Urothelium cell line (cell line): Measurements from ENCODE around the gene TTYH3.
A peak's percentile ranks its signal among the peaks of the same experiment; 100 is the strongest.

Source experiments
- DNase-seq: peaks from one replicate; pipeline ENCODE4 v3.0.0; 2011; ENCODE audit warnings: low spot score, mixed read lengths
- FAIRE-seq: peaks from 2 replicates; lab custom pipeline; 2011; peaks lifted over from hg19 to GRCh38; lab: Jason Lieb, UNC

TTYH3 gene

GRCh38 chr7:2645274-2645868 lies 13.6 kb downstream of the TTYH3 start:
- DNase-seq: no peak
- FAIRE-seq: no peak

- no peak for FAIRE-seq
Observed at GRCh38 chr7:2646336-2646679, 14.5 kb downstream of the TTYH3 start.

GRCh38 chr7:2646680-2647571 lies 15.1 kb downstream of the TTYH3 start:
- FAIRE-seq (peak; percentile 86), DNase-seq (peak; percentile 66)

More at GRCh38 chr7:2646336-2646679, 14.5 kb downstream of the TTYH3 start:
- DNase-seq: no peak

GRCh38 chr7:2647594-2648172 lies 15.9 kb downstream of the TTYH3 start:
- FAIRE-seq (peak; percentile 93), DNase-seq (no peak)

GRCh38 chr7:2649139-2649838 lies 17.5 kb downstream of the TTYH3 start:
- FAIRE-seq (peak; percentile 79), DNase-seq (no peak)

GRCh38 chr7:2649991-2650390 lies 18.2 kb downstream of the TTYH3 start:
- FAIRE-seq: no peak
- DNase-seq: no peak

GRCh38 chr7:2650451-2650850 lies 18.7 kb downstream of the TTYH3 start:
- no peak for FAIRE-seq
- DNase-seq: no peak

GRCh38 chr7:2651336-2651735 lies 19.6 kb downstream of the TTYH3 start:
- DNase-seq (no peak), FAIRE-seq (no peak)

GRCh38 chr7:2651847-2652735 lies 20.3 kb downstream of the TTYH3 start:
- FAIRE-seq: peak; percentile 99
- no peak for DNase-seq

GRCh38 chr7:2652736-2653060 lies 20.9 kb downstream of the TTYH3 start:
- FAIRE-seq (peak; percentile 70), DNase-seq (no peak)

GRCh38 chr7:2654059-2654458 lies 22.3 kb downstream of the TTYH3 start:
- DNase-seq: no peak
- no peak for FAIRE-seq

GRCh38 chr7:2655870-2656614 lies 24.3 kb downstream of the TTYH3 start:
- FAIRE-seq (no peak), DNase-seq (no peak)

- FAIRE-seq (peak; percentile 100), DNase-seq (no peak)
Observed at GRCh38 chr7:2657208-2657607, 25.4 kb downstream of the TTYH3 start.

- peak; percentile 96 for FAIRE-seq
- DNase-seq: no peak
Observed at GRCh38 chr7:2657920-2658671, 26.3 kb downstream of the TTYH3 start.

GRCh38 chr7:2658941-2659340 lies 27.2 kb downstream of the TTYH3 start:
- DNase-seq (no peak), FAIRE-seq (peak; percentile 40)

GRCh38 chr7:2659556-2660358 lies 28.0 kb downstream of the TTYH3 start:
- FAIRE-seq: peak; percentile 83
- no peak for DNase-seq

- no peak for DNase-seq
- FAIRE-seq: peak; percentile 78
Observed at GRCh38 chr7:2660359-2661095, 28.7 kb downstream of the TTYH3 start.

- DNase-seq (no peak), FAIRE-seq (peak; percentile 74)
Observed at GRCh38 chr7:2661096-2661449, 29.3 kb downstream of the TTYH3 start.
